ENCODE results near the gene FKBP5. TPM values are rescaled to one million over a fixed set of nuclear protein-coding genes. Genes with fewer than 3 reads are reported as not detected.
"Not testable (repeated sequence)": the region's sequence is repeated elsewhere in the genome, so short reads cannot be mapped to it uniquely, and the experiment has no call there.

Gene FKBP5
- total RNA-seq, 1 donor from 2014 or later = 17.1 TPM

DNA sequence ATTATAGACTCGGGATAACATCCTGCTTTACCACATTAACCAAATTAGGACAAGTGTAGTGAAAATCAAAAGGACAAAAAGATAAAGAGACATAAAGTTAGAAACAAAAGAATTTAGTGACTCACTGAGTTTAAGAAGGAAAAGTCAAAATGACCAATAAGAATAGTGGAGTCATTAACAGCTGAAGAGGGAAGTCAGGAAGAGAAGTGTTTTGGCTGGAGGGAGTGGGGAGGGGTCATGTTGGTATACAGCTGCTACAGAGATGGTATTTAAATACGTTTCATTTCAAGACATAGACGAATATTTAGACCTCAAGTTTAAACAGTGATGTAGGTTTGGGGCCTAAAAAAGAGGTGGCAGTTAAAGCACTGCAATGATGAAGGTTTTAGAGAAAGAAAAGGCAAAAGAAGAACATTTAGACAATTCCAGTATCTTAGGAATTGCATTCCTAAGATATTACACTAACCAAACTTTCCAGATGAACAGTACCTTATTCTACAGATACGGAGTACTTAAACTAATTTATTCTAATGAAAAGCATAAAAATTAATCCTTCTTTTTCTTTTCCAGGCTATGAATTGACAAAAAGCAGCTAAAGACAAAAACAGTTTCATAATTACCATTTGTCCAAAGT, 10.6 kb downstream of the FKBP5 start:
- CTCF ChIA-PET = interaction anchor here (1.1 kb wide), 1 partner anchor 56 kb away, joined by 3 read pairs; no protein-coding TSS in a partner anchor
- H3K27ac Mint-ChIP-seq = no peak overlapping the region
- POLR2A ChIA-PET = no interaction called here
- no peak for ATAC-seq (ENCODE audit: low read depth)
- no peak overlapping the region for H3K4me3 Mint-ChIP-seq
- H3K36me3 Mint-ChIP-seq (ENCODE audit: low read depth) = no peaks in the 10 kb centered on the region
- intact Hi-C loops (cut with micrococcal nuclease) = no loop called here
- TF ChIP-seq, protein P1, sequence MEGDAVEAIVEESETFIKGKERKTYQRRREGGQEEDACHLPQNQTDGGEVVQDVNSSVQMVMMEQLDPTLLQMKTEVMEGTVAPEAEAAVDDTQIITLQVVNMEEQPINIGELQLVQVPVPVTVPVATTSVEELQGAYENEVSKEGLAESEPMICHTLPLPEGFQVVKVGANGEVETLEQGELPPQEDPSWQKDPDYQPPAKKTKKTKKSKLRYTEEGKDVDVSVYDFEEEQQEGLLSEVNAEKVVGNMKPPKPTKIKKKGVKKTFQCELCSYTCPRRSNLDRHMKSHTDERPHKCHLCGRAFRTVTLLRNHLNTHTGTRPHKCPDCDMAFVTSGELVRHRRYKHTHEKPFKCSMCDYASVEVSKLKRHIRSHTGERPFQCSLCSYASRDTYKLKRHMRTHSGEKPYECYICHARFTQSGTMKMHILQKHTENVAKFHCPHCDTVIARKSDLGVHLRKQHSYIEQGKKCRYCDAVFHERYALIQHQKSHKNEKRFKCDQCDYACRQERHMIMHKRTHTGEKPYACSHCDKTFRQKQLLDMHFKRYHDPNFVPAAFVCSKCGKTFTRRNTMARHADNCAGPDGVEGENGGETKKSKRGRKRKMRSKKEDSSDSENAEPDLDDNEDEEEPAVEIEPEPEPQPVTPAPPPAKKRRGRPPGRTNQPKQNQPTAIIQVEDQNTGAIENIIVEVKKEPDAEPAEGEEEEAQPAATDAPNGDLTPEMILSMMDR (IDR thresholded peaks at IDR 0.05) = no peak
- DNase-seq = no peak
- H3K9me3 Mint-ChIP-seq = peaks cover 3% of the 10 kb centered on the region
- H3K27me3 Mint-ChIP-seq = no peaks in the 10 kb centered on the region
- H3K4me1 Mint-ChIP-seq = peaks cover 9% of the 10 kb centered on the region

DNA sequence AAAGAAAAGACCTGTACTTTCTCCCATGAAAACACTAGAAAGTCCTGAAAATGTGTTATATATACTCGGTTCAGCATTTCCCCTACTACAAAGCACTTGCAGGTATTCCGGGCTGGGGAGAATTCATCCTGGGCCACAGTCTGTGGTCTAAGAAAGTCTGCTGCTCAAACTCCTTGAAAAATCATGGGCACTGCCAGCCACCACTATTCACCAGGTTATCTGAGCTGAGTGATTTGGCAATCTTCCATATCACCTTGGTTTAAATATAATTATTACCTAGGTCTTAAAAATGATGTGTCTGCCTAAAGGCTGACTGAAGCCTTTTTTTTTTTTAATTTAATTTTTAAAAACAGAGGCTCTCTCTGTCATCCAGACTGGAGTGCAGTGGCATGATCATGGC, 11.3 kb downstream of the FKBP5 start:
- peaks cover 3% of the 10 kb centered on the region for H3K9me3 Mint-ChIP-seq
- no peaks in the 10 kb centered on the region for H3K36me3 Mint-ChIP-seq (ENCODE audit: low read depth)
- no peak for DNase-seq
- intact Hi-C loops (cut with micrococcal nuclease) = no loop called here
- ATAC-seq (ENCODE audit: low read depth) = no peak
- CTCF ChIA-PET = interaction anchor here (0.6 kb wide), 1 partner anchor 58 kb away, joined by 3 read pairs; no protein-coding TSS in a partner anchor
- POLR2A ChIA-PET = no interaction called here
- peaks cover 9% of the 10 kb centered on the region for H3K4me1 Mint-ChIP-seq
- TF ChIP-seq, protein P1 (IDR thresholded peaks at IDR 0.05) = no peak
- no peaks in the 10 kb centered on the region for H3K27me3 Mint-ChIP-seq
- H3K4me3 Mint-ChIP-seq = no peak overlapping the region
- H3K27ac Mint-ChIP-seq = no peak overlapping the region

DNA sequence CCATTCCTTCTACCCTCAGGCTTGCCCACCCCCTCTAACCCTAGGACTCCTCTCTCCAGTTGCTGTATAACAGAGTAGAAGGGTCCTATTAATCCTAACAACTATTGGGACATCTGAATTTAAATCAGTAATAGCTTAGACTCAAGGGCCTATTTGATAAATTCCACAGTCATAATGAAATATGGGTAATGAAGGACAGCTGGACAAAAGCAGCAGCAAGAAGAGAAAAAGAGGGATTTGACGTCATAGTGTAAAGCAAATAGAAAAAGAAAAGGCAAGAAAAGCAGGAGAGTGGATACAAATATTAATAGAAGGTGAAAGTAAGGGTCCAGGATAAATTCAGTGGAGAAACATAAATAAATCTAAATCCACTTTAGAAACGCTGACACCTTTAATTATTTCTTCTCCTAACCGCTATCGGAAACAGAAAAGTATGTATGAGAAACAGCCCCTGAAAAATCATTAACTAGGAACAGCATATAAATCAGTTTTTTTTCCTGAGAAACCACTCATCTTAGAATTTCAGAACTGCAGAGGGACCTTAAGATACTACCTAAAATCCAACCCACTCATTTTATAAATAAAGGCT, 12.8 kb downstream of the FKBP5 start:
- no peak for ATAC-seq (ENCODE audit: low read depth)
- Mint-ChIP-seq H3K27me3 (no peaks in the 10 kb centered on the region), H3K9me3 (peaks cover 3% of the 10 kb centered on the region), H3K27ac (no peak overlapping the region), H3K4me1 (peaks cover 9% of the 10 kb centered on the region), H3K4me3 (no peak overlapping the region), H3K36me3 (ENCODE audit: low read depth) (no peaks in the 10 kb centered on the region)
- TF ChIP-seq, protein P1 (IDR thresholded peaks at IDR 0.05) = no peak
- DNase-seq = no peak
- intact Hi-C loops (cut with micrococcal nuclease) = no loop called here
- ChIA-PET CTCF (no interaction called here), POLR2A (no interaction called here)

DNA sequence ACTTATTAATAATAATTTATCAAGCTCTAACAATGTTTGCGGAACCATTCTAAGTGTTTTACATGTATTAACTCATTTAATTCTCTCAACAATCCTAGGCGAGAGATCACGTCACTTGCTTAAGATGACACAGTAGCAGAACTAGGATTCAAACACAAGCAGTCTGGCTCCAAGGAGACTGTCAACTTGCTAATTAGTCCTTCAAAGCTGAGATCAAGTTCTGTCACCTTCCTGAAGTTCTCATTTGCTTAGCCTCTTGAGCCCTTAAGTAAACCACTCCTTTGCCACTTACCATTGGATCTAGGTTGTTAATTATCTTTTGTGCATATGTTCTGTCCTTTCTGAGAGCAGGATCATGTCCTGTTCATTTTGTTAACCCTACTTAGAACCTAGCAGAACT, 14.1 kb downstream of the FKBP5 start:
- no peak for ATAC-seq (ENCODE audit: low read depth)
- intact Hi-C loops (cut with micrococcal nuclease) = no loop called here
- no peak overlapping the region for H3K4me3 Mint-ChIP-seq

DNA sequence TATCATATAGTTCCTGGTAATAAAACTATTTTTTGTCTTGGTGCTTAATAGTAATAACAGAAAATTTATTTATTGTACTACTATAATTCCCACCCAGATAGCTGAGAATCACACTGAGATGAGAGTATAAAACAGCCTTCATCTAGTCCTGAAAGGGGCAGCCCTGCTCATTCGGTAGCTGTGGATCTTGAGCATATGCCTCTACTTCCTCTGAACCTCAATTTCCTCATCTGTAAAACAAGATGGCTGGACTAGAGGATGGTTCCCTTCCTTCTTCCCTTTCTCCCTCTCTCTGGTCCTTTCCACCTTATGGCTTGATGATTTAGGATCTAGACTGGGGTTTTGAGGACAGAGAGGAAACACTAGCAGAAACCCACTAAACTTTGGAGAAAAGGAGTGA, 15.0 kb downstream of the FKBP5 start:
- Mint-ChIP-seq H3K9me3 (no peaks in the 10 kb centered on the region), H3K27me3 (no peaks in the 10 kb centered on the region), H3K36me3 (ENCODE audit: low read depth) (no peaks in the 10 kb centered on the region), H3K4me3 (no peak overlapping the region), H3K27ac (peak overlapping the region; percentile 4), H3K4me1 (peaks cover 22% of the 10 kb centered on the region)
- intact Hi-C loops (cut with micrococcal nuclease) = no loop called here
- ATAC-seq (ENCODE audit: low read depth) (no peak), DNase-seq (no peak)
- TF ChIP-seq, protein P1 (IDR thresholded peaks at IDR 0.05) = no peak
- CTCF ChIA-PET = interaction anchor here (1.5 kb wide), 1 partner anchor 9 kb away, joined by 3 read pairs; no protein-coding TSS in a partner anchor
- POLR2A ChIA-PET = no interaction called here

More for the DNA sequence above, 14.1 kb downstream of the FKBP5 start:
- no peak for DNase-seq
- TF ChIP-seq, protein P1 (IDR thresholded peaks at IDR 0.05) = no peak
- Mint-ChIP-seq H3K36me3 (ENCODE audit: low read depth) (no peaks in the 10 kb centered on the region), H3K9me3 (peaks cover 3% of the 10 kb centered on the region), H3K27ac (no peak overlapping the region), H3K4me1 (peaks cover 14% of the 10 kb centered on the region), H3K27me3 (no peaks in the 10 kb centered on the region)
- ChIA-PET POLR2A (no interaction called here), CTCF (interaction anchor here (1.5 kb wide), 1 partner anchor 9 kb away, joined by 3 read pairs; no protein-coding TSS in a partner anchor)

DNA sequence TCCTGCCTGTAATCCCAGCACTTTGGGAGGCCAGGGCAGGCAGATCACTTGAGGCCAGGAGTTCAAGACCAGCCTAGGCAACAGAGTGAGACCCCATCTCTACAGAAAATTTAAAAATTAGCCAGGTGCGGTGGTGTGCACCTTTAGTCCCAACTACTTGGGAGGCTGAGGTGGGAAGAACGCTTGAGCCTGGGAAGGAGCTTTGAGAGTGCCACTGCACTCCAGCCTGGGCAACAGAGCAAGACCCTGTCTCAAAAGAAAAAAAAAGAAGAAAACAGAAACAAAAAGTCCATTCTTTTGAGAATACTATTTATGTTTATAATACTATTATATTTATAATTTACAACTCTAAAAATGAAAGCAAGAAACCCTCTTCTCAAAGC, 15.4 kb downstream of the FKBP5 start:
- H3K9me3 Mint-ChIP-seq; H3K27me3 Mint-ChIP-seq; ATAC-seq (ENCODE audit: low read depth); DNase-seq; POLR2A ChIA-PET; CTCF ChIA-PET; H3K27ac Mint-ChIP-seq; H3K4me3 Mint-ChIP-seq; H3K36me3 Mint-ChIP-seq (ENCODE audit: low read depth); intact Hi-C loops (cut with micrococcal nuclease): not testable (repeated sequence)
- H3K4me1 Mint-ChIP-seq = peaks cover 27% of the 10 kb centered on the region

DNA sequence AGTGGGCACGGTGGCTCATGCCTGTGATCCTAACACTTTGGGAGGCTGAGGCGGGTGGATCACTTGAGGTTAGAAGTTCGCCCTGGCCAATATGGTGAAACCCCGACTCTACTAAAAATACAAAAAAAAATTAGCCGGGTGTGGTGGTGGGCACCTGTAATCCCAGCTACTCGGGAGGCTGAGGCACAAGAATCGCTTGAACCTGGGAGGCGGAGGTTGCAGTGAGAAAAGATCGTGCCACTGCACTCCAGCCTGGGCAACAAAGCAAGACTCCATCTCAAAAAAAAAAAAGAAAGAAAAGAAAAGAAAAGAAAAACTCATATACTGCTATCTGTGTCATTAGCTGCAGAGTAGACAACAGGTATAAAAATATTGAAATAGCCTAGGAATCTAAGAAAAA, 18.3 kb downstream of the FKBP5 start:
- H3K4me3 Mint-ChIP-seq; ATAC-seq (ENCODE audit: low read depth); H3K27ac Mint-ChIP-seq; intact Hi-C loops (cut with micrococcal nuclease); H3K9me3 Mint-ChIP-seq; POLR2A ChIA-PET; DNase-seq; H3K27me3 Mint-ChIP-seq; CTCF ChIA-PET; H3K36me3 Mint-ChIP-seq (ENCODE audit: low read depth): not testable (repeated sequence)
- peaks cover 34% of the 10 kb centered on the region for H3K4me1 Mint-ChIP-seq

Data from activated B cell treated with CpG ODN at 0.5 μM for 24 hours (primary cell).